HG02763 (cell line): ENCODE measurements around the gene PIK3C3.
"Not testable (repeated sequence)": the region's sequence is repeated elsewhere in the genome, so short reads cannot be mapped to it uniquely, and the experiment has no call there.

Experiments used
- ATAC-seq: cut with Tn5 transposase; IDR thresholded peaks from one replicate; pipeline ENCODE4 v1.9.1; 2021; ENCODE audit warnings: mild to moderate bottlenecking, moderate library complexity; ENCODE audit not compliant: unreplicated experiment

The PIK3C3 gene

GRCh38 chr18:42068030-42068429 is 113.0 kb downstream of the PIK3C3 start:
- ATAC-seq = no peak

- ATAC-seq = no peak
Observed at GRCh38 chr18:42069036-42069435, 114.0 kb downstream of the PIK3C3 start.

DNA sequence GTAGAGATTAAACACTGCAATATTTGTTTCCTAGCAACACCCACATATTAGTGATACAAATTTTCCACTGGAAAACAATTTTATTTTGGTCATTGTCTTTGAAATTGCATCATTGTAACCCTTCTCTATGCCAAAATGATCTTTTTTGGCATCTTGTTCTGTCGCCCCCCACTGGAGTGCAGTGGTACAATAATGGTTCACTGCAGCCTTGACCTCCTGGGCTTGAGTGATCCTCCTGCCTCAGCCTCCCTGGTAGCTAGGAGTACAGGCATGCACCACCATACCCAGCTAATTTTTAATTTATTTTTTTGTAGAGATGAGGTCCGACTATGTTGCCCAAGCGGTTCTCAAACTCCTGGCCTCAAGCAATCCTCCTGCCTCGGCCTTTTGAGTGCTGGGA is 117.4 kb downstream of the PIK3C3 start:
- no peak for ATAC-seq

GRCh38 chr18:42074704-42075103 is 119.7 kb downstream of the PIK3C3 start:
- no peak for ATAC-seq

DNA sequence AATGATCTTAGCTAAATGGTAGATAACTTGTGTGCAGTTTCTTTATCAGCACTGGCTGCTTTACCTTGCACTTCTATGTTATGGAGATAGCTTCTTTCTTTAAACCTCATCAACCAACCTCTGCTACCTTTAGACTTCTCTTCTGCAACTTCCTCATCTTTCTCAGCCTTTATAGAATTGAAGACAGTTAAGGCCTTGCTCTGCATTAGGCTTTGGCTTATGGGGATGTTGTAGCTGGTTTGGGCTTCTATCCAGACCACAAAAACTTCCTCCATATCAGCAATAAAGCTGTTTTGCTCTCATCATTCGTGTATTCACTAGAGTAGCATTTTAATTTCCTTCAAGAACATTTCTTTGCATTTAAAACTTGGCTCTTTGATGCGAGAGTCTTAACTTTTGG is 123.7 kb downstream of the PIK3C3 start:
- no peak for ATAC-seq

DNA sequence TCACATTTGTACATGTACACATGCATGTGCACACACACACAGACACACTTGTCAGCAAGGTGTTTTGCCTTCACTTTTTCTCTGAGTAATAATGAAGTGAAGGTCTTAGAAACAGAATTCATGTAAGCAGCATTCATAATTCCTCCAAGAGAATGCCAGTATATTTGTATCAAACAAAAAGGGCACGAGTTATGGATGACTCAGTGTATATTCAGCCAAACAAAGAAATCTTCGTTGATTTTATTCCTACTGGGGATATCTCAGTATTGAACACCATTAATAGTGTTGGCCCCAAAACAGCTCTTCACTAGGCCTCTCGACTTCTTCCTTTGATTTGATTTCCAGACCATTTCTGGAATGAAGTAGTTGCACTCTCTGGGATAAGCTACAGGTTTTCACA is 125.3 kb downstream of the PIK3C3 start:
- no peak for ATAC-seq

GRCh38 chr18:42082415-42083234 is 127.6 kb downstream of the PIK3C3 start:
- ATAC-seq = no peak

- no peak for ATAC-seq
Observed at GRCh38 chr18:42086288-42086687, 131.3 kb downstream of the PIK3C3 start.

DNA sequence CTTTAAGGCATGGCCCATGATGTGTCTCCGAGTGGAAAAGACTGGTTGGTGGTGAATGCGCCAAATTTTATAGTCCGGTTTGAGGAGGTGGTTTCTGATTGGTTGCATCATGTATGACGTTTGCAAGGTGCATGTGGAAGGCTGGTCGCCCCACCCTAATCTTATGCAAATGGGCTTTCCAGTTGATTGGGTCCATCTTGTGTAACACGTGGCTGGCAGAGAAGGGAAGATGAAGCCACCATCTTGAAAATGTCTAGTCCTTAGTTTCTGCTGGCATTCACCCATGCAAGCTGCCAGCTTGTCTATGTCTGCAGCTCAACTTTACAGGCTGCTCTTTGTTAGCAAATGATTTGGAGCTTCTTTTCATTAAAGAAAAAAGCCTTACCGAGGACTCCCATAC is 132.2 kb downstream of the PIK3C3 start:
- no peak for ATAC-seq

DNA sequence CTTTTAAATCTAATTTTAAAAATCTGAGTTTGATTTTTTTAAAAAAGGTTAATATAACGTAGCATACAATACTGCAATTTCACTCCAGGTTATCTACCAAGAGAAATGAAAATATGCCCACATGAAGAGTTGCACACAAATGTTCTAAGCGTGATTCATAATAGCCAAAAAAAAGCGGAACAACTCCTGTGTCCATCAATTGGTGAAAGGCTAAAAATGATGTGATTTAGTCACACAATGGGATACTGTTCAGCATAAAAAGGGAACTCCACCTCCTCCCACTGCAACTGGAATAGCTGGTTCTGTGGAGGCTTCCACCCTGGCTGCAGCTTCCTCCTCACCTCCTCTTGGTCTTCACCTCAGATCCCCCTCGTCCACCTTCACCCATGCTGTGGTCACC is 132.8 kb downstream of the PIK3C3 start:
- ATAC-seq = no peak

- ATAC-seq = no peak
Observed at GRCh38 chr18:42092848-42093247, 137.8 kb downstream of the PIK3C3 start.

- no peak for ATAC-seq
Observed at GRCh38 chr18:42094875-42095274, 139.8 kb downstream of the PIK3C3 start.

- no peak for ATAC-seq
Observed at GRCh38 chr18:42095732-42096377, 140.8 kb downstream of the PIK3C3 start.

DNA sequence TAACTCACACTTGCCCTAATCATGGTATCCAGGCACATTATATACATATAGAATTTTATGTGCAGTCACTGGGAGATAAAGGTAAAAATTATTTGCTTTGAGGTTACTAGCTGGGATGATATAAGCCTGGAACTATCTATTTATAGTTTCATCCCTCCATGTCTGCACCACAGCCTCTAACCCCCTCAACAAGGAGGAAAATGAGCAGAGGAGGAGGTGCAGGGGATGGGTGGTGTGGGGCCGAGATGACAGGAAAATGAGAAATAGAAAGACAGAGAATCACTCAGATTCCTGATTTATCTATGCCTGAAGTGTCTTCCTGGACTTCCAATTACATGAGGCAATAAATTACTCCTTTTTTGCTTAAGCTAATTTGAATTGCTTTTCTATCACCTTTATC is 145.2 kb downstream of the PIK3C3 start:
- no peak for ATAC-seq

DNA sequence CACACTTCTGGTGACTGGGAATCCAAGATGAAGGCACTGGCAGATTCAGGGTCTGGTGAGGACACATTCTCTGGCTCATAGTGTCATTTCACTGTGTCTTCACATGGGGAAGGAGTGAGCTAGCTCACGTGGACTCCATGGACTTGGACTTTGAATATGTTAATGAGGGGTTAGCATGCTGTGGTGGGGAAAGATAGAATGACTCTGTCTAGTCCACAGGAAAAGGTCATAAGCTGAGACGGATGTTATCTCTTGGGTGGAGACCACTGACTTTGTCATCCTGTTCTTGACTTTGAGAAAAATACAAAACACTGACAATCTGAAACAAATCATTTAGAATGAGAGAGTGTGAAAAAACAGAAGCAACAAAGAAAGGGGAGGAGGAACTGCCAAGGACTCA is 145.9 kb downstream of the PIK3C3 start:
- ATAC-seq = no peak

GRCh38 chr18:42105394-42105793 is 150.4 kb downstream of the PIK3C3 start:
- ATAC-seq = no peak

GRCh38 chr18:42106784-42107183 is 151.8 kb downstream of the PIK3C3 start:
- ATAC-seq = no peak

DNA sequence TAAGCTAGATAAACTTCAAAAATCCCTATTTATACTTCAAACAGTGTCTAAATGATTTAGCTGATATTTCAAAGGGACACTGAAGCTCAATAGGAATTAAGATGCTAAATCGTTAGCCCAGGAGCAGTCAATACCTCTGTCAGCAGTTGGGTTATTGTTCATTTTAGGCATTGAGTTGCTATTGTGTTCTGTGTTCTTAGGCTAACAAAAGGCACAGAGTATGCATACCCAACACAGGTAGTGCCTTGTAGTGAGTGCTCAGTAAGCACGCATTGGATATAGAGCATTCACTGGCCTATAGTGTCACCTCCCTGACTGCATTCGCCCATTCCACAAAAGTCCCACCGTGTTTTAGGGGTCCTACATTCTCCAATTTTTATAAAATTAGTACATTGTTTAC is 152.3 kb downstream of the PIK3C3 start:
- no peak for ATAC-seq

DNA sequence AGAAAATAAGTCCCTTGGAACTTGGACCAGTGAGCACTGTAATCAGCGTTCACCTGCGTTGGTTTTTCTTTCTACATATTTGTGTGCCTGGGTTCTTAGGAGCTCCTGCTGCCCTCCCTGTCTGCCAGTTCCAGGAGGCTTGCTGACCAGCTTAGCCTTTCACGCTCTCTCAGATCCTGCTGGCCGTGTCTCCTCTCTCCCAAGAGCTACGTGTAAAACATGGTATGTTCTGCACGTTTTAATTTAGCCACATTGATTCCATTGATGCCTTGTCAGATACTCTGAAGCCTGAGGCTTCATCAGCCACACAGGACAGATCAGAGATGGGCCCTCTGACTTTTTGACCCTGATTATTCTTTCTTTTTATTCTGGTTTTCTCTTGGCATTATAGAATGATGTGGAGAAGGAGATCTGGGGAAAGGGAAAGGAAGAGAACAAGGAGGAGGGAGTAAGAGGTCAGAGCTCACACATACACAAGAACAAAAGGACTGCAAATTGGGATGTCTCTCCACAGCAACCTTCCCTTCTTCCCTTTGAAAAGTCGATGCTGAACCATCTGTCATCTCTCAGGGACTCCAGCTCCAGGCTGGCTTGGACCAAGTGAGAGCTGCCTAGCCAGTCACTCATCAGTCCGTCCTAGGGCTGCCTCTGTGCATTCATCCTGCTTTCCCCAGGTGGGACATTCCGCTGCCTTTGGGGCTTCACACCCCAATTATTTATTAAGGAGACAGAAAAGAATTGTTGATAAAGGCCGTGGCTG is 152.8 kb downstream of the PIK3C3 start:
- no peak for ATAC-seq

- ATAC-seq = not testable (repeated sequence)
Observed at GRCh38 chr18:42112147-42112546, 157.1 kb downstream of the PIK3C3 start.

DNA sequence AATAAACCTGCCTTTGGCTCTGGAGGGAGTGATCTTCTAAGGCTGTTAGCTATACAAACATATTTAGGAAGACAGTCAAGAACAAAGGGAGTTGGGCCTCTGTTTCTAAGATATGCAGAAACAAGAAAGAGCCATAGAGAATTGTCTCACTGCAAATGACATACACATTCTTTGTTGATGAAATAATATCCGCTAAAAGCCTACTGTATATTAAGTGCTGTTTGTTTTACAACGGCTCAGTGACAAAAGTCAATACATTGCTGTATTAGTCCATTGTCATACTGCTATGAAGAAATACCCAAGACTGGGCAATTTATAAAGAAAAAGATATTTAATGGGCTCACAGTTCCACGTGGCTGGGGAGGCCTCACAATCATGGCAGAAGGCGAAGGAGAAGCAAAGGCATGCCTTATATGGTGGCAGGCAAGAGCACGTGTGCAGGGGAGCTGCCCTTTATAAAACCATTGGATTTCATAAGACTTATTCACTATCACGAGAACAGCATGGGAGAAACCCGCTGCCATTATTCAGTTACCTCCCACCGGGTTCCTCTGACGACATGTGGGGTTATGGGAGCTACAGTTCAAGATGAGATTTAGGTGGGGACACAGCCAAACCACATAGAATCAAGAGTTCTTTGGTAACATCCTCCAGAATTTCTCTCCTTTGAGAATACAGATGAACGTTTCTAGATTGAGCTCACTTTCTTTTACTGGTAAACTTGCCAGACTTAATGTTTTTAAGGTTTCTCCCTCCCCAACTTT is 157.8 kb downstream of the PIK3C3 start:
- no peak for ATAC-seq
